ENCODE measurements around the gene WDR70. TPM values are rescaled to one million over a fixed set of nuclear protein-coding genes. Genes with fewer than 3 reads are reported as not detected.
"Not testable (repeated sequence)": the region's sequence is repeated elsewhere in the genome, so short reads cannot be mapped to it uniquely, and the experiment has no call there.

WDR70 gene
- total RNA-seq, 2 experiments from 2014 or later: 24.5 to 34.6 TPM

DNA sequence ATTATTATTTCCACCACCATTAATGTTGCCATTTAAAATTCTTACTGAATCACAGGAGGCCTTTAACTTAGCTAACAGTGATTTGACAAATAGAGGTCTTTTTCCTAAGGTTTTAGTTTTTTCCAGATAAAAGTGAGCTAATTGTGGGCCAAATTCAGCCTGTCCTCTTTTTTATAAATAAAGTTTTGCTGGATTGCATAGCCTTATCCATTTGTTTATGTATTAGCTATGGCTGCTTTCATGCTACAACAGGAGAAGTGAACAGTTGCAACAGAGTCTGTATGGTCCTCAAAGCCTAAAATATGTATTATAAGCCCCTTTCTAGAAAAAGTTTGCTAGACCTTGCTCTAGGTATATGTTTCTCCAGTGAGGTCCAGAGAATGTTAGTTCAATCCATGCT lies 288.3 kb downstream of the WDR70 start:
- Mint-ChIP-seq H3K4me1 (ENCODE audit: low read depth) (peaks cover 33% of the 10 kb centered on the region), H3K27me3 (no peaks in the 10 kb centered on the region), H3K27ac (no peak overlapping the region), H3K36me3 (ENCODE audit: low read depth) (peaks cover 48% of the 10 kb centered on the region), H3K9me3 (no peaks in the 10 kb centered on the region), H3K4me3 (no peak overlapping the region)
- ATAC-seq (ENCODE audit: poor library complexity): no peak
- Histone ChIP-seq H3K9me3 (ENCODE audit: control insufficient read depth in 1 of 2, insufficient read depth in 1 of 2, low read length in 2 of 2) (no peaks in the 10 kb centered on the region), H3K27me3 (ENCODE audit: control insufficient read depth in 1 of 2, insufficient read depth in 2 of 2, low read length in 2 of 2) (no peaks in the 10 kb centered on the region), H3K27ac (ENCODE audit: low read depth in 1 of 2, low read length in 2 of 2) (no peak overlapping the region), H3K36me3 (ENCODE audit: insufficient read depth, low read length) (no peaks in the 10 kb centered on the region), H3K4me3 (ENCODE audit: low read length) (no peak overlapping the region), H3K4me1 (ENCODE audit: insufficient read depth, low read length) (no peaks in the 10 kb centered on the region)
- ChIA-PET POLR2A (no interaction called here), CTCF (no interaction called here)
- intact Hi-C loops (cut with DNase I, micrococcal nuclease): no loop called here
- DNase-seq: no peak
- TF ChIP-seq, protein P1, sequence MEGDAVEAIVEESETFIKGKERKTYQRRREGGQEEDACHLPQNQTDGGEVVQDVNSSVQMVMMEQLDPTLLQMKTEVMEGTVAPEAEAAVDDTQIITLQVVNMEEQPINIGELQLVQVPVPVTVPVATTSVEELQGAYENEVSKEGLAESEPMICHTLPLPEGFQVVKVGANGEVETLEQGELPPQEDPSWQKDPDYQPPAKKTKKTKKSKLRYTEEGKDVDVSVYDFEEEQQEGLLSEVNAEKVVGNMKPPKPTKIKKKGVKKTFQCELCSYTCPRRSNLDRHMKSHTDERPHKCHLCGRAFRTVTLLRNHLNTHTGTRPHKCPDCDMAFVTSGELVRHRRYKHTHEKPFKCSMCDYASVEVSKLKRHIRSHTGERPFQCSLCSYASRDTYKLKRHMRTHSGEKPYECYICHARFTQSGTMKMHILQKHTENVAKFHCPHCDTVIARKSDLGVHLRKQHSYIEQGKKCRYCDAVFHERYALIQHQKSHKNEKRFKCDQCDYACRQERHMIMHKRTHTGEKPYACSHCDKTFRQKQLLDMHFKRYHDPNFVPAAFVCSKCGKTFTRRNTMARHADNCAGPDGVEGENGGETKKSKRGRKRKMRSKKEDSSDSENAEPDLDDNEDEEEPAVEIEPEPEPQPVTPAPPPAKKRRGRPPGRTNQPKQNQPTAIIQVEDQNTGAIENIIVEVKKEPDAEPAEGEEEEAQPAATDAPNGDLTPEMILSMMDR (IDR thresholded peaks at IDR 0.05): no peak

DNA sequence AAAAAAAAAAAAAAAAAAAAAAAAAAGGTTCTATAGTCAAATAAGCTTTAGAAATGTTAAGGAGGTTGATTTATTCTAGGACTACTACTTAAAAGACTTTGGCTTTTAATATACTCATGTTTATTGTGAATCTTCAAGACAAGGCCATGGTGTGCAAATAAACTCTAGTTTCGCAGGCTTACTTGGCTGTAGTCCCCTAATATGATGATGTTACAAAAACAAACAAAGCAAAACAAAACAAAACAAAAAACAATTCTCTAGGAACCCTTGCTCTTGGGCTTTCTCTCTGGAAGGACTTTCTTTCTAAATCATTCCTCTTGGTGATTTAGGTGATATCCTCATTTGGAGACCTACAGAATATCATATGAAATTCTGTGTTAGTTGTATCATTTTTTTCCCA lies 288.7 kb downstream of the WDR70 start:
- no peak for DNase-seq
- Histone ChIP-seq H3K27me3 (ENCODE audit: control insufficient read depth in 1 of 2, insufficient read depth in 2 of 2, low read length in 2 of 2) (no peaks in the 10 kb centered on the region), H3K4me3 (ENCODE audit: low read length) (no peak overlapping the region), H3K9me3 (ENCODE audit: control insufficient read depth in 1 of 2, insufficient read depth in 1 of 2, low read length in 2 of 2) (no peaks in the 10 kb centered on the region), H3K27ac (ENCODE audit: low read depth in 1 of 2, low read length in 2 of 2) (no peak overlapping the region), H3K4me1 (ENCODE audit: insufficient read depth, low read length) (no peaks in the 10 kb centered on the region), H3K36me3 (ENCODE audit: insufficient read depth, low read length) (no peaks in the 10 kb centered on the region)
- TF ChIP-seq, protein P1 (IDR thresholded peaks at IDR 0.05): no peak
- intact Hi-C loops (cut with DNase I, micrococcal nuclease): no loop called here
- CTCF ChIA-PET: no interaction called here
- H3K4me1 Mint-ChIP-seq (ENCODE audit: low read depth): peaks cover 37% of the 10 kb centered on the region
- no peak overlapping the region for H3K4me3 Mint-ChIP-seq
- peaks cover 49% of the 10 kb centered on the region for H3K36me3 Mint-ChIP-seq (ENCODE audit: low read depth)
- no peaks in the 10 kb centered on the region for H3K9me3 Mint-ChIP-seq
- H3K27me3 Mint-ChIP-seq: no peaks in the 10 kb centered on the region
- no peak overlapping the region for H3K27ac Mint-ChIP-seq
- no peak for ATAC-seq (ENCODE audit: poor library complexity)
- POLR2A ChIA-PET: no interaction called here

DNA sequence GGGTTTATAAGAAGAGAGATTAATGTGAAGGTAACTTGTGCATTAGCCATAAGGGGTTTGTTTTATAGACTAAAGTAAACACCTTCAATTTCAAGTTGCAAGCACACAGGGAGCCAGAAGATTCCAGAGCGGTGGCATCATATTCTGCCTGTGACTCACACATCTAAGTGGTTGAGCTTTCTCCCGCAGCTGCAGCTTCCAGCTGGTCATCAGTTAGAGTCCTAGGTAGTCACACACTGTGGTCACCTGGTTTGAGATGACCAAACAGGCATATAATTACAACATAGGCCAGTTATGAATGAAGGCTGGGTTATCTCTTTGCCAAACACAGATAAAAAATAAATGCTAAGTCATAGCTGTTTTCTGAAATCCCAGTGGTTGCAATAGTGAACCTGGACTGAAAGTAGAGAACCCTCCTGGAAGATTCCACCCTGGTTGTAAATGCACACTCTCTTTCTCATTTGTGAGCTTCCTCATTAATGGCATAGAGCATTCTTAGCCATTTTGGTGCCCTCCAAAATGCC lies 289.5 kb downstream of the WDR70 start:
- ATAC-seq (ENCODE audit: poor library complexity) (no peak), DNase-seq (no peak)
- peaks cover 1% of the 10 kb centered on the region for H3K9me3 Mint-ChIP-seq
- no peak overlapping the region for H3K27ac ChIP-seq (ENCODE audit: low read depth in 1 of 2, low read length in 2 of 2)
- H3K27me3 Mint-ChIP-seq: no peaks in the 10 kb centered on the region
- no peak overlapping the region for H3K27ac Mint-ChIP-seq
- no peak overlapping the region for H3K4me3 ChIP-seq (ENCODE audit: low read length)
- ChIA-PET POLR2A (no interaction called here), CTCF (no interaction called here)
- intact Hi-C loops (cut with DNase I, micrococcal nuclease): no loop called here
- H3K27me3 ChIP-seq (ENCODE audit: control insufficient read depth in 1 of 2, insufficient read depth in 2 of 2, low read length in 2 of 2): no peaks in the 10 kb centered on the region
- peaks cover 41% of the 10 kb centered on the region for H3K4me1 Mint-ChIP-seq (ENCODE audit: low read depth)
- no peaks in the 10 kb centered on the region for H3K4me1 ChIP-seq (ENCODE audit: insufficient read depth, low read length)
- peaks cover 51% of the 10 kb centered on the region for H3K36me3 Mint-ChIP-seq (ENCODE audit: low read depth)
- TF ChIP-seq, protein P1 (IDR thresholded peaks at IDR 0.05): no peak
- no peaks in the 10 kb centered on the region for H3K36me3 ChIP-seq (ENCODE audit: insufficient read depth, low read length)
- H3K4me3 Mint-ChIP-seq: no peak overlapping the region
- no peaks in the 10 kb centered on the region for H3K9me3 ChIP-seq (ENCODE audit: control insufficient read depth in 1 of 2, insufficient read depth in 1 of 2, low read length in 2 of 2)

DNA sequence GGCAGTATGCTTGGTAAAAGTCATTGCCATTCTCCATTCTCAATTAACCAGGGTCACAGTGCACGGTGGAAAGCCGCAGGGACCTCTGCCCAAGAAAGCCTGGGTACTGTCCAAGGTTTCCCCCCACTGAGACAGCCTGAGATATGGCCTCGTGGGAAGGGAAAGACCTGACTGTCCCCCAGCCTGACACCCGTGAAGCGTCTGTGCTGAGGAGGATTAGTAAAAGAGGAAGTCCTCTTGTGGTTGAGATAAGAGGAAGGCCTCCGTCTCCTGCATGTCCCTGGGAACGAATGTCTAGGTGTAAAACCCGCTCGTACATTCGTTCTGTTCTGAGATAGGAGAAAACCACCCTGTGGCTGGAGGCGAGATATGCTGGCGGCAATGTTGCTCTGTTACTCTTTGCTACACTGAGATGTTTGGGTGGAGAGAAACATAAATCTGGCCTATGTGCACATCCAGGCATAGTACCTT lies 293.0 kb downstream of the WDR70 start:
- Mint-ChIP-seq H3K36me3 (ENCODE audit: low read depth) (peaks cover 42% of the 10 kb centered on the region), H3K4me1 (ENCODE audit: low read depth) (peaks cover 36% of the 10 kb centered on the region), H3K27ac (peak overlapping the region; percentile 0)
- H3K9me3 Mint-ChIP-seq; H3K9me3 ChIP-seq (ENCODE audit: control insufficient read depth in 1 of 2, insufficient read depth in 1 of 2, low read length in 2 of 2); POLR2A ChIA-PET; H3K27me3 ChIP-seq (ENCODE audit: control insufficient read depth in 1 of 2, insufficient read depth in 2 of 2, low read length in 2 of 2); intact Hi-C loops (cut with DNase I, micrococcal nuclease); H3K4me3 ChIP-seq (ENCODE audit: low read length); CTCF ChIA-PET; H3K4me3 Mint-ChIP-seq; H3K36me3 ChIP-seq (ENCODE audit: insufficient read depth, low read length); H3K27me3 Mint-ChIP-seq; H3K27ac ChIP-seq (ENCODE audit: low read depth in 1 of 2, low read length in 2 of 2); H3K4me1 ChIP-seq (ENCODE audit: insufficient read depth, low read length); ATAC-seq (ENCODE audit: poor library complexity): not testable (repeated sequence)
- peak in 3 of 14 experiments; percentile 11 to 33 (median 21) for DNase-seq

DNA sequence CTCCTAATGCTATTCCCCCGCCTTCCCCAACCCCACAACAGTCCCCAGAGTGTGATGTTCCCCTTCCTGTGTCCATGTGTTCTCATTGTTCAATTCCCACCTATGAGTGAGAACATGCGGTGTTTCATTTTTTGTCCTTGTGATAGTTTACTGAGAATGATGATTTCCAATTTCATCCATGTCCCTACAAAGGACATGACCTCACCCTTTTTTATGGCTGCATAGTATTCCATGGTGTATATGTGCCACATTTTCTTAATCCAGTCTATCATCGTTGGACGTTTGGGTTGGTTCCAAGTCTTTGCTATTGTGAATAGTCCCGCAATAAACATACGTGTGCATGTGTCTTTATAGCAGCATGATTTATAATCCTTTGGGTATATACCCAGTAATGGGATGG lies 295.2 kb downstream of the WDR70 start:
- H3K9me3 ChIP-seq (ENCODE audit: control insufficient read depth in 1 of 2, insufficient read depth in 1 of 2, low read length in 2 of 2); intact Hi-C loops (cut with DNase I, micrococcal nuclease); H3K4me1 ChIP-seq (ENCODE audit: insufficient read depth, low read length); H3K27me3 ChIP-seq (ENCODE audit: control insufficient read depth in 1 of 2, insufficient read depth in 2 of 2, low read length in 2 of 2); H3K9me3 Mint-ChIP-seq; H3K27me3 Mint-ChIP-seq; H3K27ac ChIP-seq (ENCODE audit: low read depth in 1 of 2, low read length in 2 of 2); CTCF ChIA-PET; H3K4me3 Mint-ChIP-seq; H3K4me3 ChIP-seq (ENCODE audit: low read length); DNase-seq; H3K27ac Mint-ChIP-seq; H3K36me3 ChIP-seq (ENCODE audit: insufficient read depth, low read length); POLR2A ChIA-PET; ATAC-seq (ENCODE audit: poor library complexity): not testable (repeated sequence)
- Mint-ChIP-seq H3K36me3 (ENCODE audit: low read depth) (peaks cover 42% of the 10 kb centered on the region), H3K4me1 (ENCODE audit: low read depth) (peaks cover 36% of the 10 kb centered on the region)
